ENCODE results near the gene UNC5C.

The UNC5C gene

DNA sequence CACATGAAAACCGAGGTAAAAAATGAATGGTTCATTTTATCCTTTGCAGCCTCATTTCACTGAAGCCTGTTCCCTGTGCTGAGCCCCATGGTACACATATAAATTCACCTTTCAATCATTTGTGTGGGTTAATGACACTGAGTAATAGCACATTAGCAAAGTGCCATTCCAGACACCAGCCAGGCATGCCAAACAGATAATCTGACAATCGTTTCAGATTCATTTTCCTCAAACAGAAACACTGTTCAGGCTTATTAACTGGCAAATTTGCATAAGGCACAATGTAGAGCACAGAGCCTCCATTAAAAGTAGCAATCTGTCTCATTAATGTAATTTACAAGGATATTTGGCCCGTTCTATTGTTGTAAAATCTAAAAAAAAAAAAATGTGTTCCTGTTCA lies 76.2 kb downstream of the UNC5C start:
- H3K4me3 ChIP-seq (ENCODE audit: low read length in 2 of 2) = no peak overlapping the region
- no peaks in the 10 kb centered on the region for H3K36me3 ChIP-seq (ENCODE audit: control insufficient read depth in 2 of 2, insufficient read depth in 2 of 2, low read length in 2 of 2)
- no peaks in the 10 kb centered on the region for H3K4me1 ChIP-seq (ENCODE audit: control insufficient read depth in 2 of 2, insufficient read depth in 2 of 2, low read length in 2 of 2)
- H3K9ac ChIP-seq (ENCODE audit: low read depth in 1 of 2, low read length in 2 of 2) = no peak overlapping the region
- H3K27ac ChIP-seq (ENCODE audit: low read depth in 2 of 2, low read length in 2 of 2) = no peak overlapping the region
- H3K9me3 ChIP-seq (ENCODE audit: control insufficient read depth in 2 of 2, low read length in 2 of 2) = no peaks in the 10 kb centered on the region
- H3K27me3 ChIP-seq (ENCODE audit: control insufficient read depth in 2 of 2, insufficient read depth in 2 of 2, low read length in 2 of 2) = no peaks in the 10 kb centered on the region

DNA sequence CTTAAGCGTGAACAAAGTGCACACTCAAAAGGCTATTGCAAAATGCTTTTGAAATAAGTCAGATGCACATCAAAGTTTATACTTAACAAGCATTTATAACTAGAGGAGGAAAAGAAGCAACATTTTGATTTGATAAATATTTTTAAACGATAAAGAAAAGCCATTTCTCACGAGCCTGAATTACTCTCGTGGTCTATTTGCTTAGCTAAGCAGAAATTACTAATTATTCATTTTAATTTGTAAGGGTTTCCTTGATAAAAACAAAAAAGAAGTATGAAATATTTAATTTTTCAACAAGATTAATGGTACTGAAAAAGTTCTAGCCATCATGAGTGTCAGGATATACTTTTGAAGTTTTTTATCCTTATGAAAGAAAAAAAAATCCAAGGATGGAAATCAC lies 78.2 kb downstream of the UNC5C start:
- Histone ChIP-seq H3K27me3 (ENCODE audit: control insufficient read depth in 2 of 2, insufficient read depth in 2 of 2, low read length in 2 of 2) (no peaks in the 10 kb centered on the region), H3K4me3 (ENCODE audit: low read length in 2 of 2) (no peak overlapping the region), H3K9ac (ENCODE audit: low read depth in 1 of 2, low read length in 2 of 2) (no peak overlapping the region), H3K27ac (ENCODE audit: low read depth in 2 of 2, low read length in 2 of 2) (no peak overlapping the region), H3K9me3 (ENCODE audit: control insufficient read depth in 2 of 2, low read length in 2 of 2) (no peaks in the 10 kb centered on the region), H3K36me3 (ENCODE audit: control insufficient read depth in 2 of 2, insufficient read depth in 2 of 2, low read length in 2 of 2) (no peaks in the 10 kb centered on the region), H3K4me1 (ENCODE audit: control insufficient read depth in 2 of 2, insufficient read depth in 2 of 2, low read length in 2 of 2) (no peaks in the 10 kb centered on the region)

DNA sequence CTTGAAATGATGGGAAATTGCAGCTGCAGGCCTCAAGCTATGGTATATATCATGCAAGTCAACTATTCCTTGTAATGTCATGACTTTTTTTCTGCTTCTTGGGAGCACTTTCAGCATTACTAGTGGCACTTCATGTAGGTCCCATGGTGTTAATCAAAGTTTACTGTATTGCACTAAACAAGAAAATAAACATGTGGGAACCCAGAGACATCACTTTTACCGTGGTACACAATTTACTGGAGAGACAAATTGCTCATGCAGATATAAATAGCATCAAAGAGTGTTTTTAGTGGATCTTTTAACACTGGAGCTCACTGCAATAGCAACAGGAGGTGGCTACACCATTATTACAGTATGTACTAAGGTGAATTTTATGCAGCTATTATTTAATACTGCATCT lies 79.2 kb downstream of the UNC5C start:
- no peaks in the 10 kb centered on the region for H3K36me3 ChIP-seq (ENCODE audit: control insufficient read depth in 2 of 2, insufficient read depth in 2 of 2, low read length in 2 of 2)
- H3K4me1 ChIP-seq (ENCODE audit: control insufficient read depth in 2 of 2, insufficient read depth in 2 of 2, low read length in 2 of 2) = no peaks in the 10 kb centered on the region
- no peaks in the 10 kb centered on the region for H3K27me3 ChIP-seq (ENCODE audit: control insufficient read depth in 2 of 2, insufficient read depth in 2 of 2, low read length in 2 of 2)
- no peak overlapping the region for H3K4me3 ChIP-seq (ENCODE audit: low read length in 2 of 2)
- no peak overlapping the region for H3K27ac ChIP-seq (ENCODE audit: low read depth in 2 of 2, low read length in 2 of 2)
- H3K9ac ChIP-seq (ENCODE audit: low read depth in 1 of 2, low read length in 2 of 2) = no peak overlapping the region
- H3K9me3 ChIP-seq (ENCODE audit: control insufficient read depth in 2 of 2, low read length in 2 of 2) = no peaks in the 10 kb centered on the region

DNA sequence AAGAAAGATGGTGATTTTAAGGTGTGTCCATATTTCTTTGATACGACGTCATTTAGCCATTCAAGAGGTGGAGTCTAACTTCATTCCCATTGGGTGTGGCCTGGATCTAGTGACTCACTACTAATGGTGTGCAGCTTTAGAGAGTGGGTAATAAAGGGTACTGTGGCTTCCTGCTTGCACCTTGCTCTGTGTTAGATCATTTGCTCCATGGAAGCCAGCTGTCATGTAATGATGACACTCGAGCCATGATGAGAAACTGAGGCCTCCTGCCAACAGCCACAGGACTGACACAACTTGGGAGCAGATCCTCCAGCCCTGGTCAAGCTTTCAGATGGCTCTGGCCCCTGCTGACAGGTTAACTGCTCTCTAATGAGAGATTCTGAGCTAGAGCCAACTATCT lies 82.0 kb downstream of the UNC5C start:
- no peaks in the 10 kb centered on the region for H3K27me3 ChIP-seq (ENCODE audit: control insufficient read depth in 2 of 2, insufficient read depth in 2 of 2, low read length in 2 of 2)
- no peak overlapping the region for H3K27ac ChIP-seq (ENCODE audit: low read depth in 2 of 2, low read length in 2 of 2)
- H3K9ac ChIP-seq (ENCODE audit: low read depth in 1 of 2, low read length in 2 of 2) = no peak overlapping the region
- H3K4me1 ChIP-seq (ENCODE audit: control insufficient read depth in 2 of 2, insufficient read depth in 2 of 2, low read length in 2 of 2) = no peaks in the 10 kb centered on the region
- no peak overlapping the region for H3K4me3 ChIP-seq (ENCODE audit: low read length in 2 of 2)
- no peaks in the 10 kb centered on the region for H3K36me3 ChIP-seq (ENCODE audit: control insufficient read depth in 2 of 2, insufficient read depth in 2 of 2, low read length in 2 of 2)
- no peaks in the 10 kb centered on the region for H3K9me3 ChIP-seq (ENCODE audit: control insufficient read depth in 2 of 2, low read length in 2 of 2)

DNA sequence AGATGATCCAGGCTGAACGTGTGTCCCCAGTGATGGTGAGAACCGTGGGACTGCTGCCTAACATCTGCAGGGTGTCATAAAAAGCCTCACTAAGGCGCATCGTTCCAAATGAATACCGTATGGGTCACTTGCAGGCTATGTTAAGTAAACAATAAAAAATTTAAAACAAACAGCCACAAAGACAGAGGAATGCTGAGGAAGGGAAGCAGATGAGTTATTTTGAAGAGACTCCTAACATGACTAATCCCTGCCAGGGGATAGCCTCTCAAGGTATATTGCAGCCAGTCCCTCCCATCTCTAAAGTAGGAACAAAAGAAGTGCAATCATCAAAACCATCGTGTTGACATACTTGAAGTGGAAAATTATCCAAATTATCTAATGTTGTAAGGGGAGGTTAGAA lies 83.8 kb downstream of the UNC5C start:
- Histone ChIP-seq H3K27ac (ENCODE audit: low read depth in 2 of 2, low read length in 2 of 2) (no peak overlapping the region), H3K4me3 (ENCODE audit: low read length in 2 of 2) (no peak overlapping the region), H3K36me3 (ENCODE audit: control insufficient read depth in 2 of 2, insufficient read depth in 2 of 2, low read length in 2 of 2) (no peaks in the 10 kb centered on the region), H3K9ac (ENCODE audit: low read depth in 1 of 2, low read length in 2 of 2) (no peak overlapping the region), H3K9me3 (ENCODE audit: control insufficient read depth in 2 of 2, low read length in 2 of 2) (no peaks in the 10 kb centered on the region), H3K4me1 (ENCODE audit: control insufficient read depth in 2 of 2, insufficient read depth in 2 of 2, low read length in 2 of 2) (no peaks in the 10 kb centered on the region), H3K27me3 (ENCODE audit: control insufficient read depth in 2 of 2, insufficient read depth in 2 of 2, low read length in 2 of 2) (no peaks in the 10 kb centered on the region)

DNA sequence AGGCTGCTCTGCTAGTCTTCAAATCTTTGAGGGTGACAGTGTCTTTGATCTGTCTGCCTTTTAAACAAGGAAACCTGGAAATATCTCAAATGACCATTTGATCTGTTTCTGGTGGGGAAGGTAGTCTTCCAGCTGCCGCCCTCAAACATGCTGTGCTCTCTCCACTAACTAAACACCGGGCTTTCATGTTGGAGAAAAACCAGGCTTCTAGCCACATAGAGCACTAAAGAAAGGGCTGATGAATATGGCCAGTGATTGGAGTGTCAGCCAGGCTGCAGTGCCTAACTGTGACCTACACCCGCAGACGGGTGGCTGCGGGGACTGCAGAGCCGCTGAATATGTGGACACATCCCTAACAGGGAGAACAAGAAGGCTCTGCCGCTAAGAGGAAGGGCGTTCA lies 85.9 kb downstream of the UNC5C start:
- Histone ChIP-seq H3K4me3 (ENCODE audit: low read length in 2 of 2) (no peak overlapping the region), H3K4me1 (ENCODE audit: control insufficient read depth in 2 of 2, insufficient read depth in 2 of 2, low read length in 2 of 2) (no peaks in the 10 kb centered on the region), H3K9me3 (ENCODE audit: control insufficient read depth in 2 of 2, low read length in 2 of 2) (no peaks in the 10 kb centered on the region), H3K36me3 (ENCODE audit: control insufficient read depth in 2 of 2, insufficient read depth in 2 of 2, low read length in 2 of 2) (no peaks in the 10 kb centered on the region), H3K27ac (ENCODE audit: low read depth in 2 of 2, low read length in 2 of 2) (no peak overlapping the region), H3K27me3 (ENCODE audit: control insufficient read depth in 2 of 2, insufficient read depth in 2 of 2, low read length in 2 of 2) (no peaks in the 10 kb centered on the region), H3K9ac (ENCODE audit: low read depth in 1 of 2, low read length in 2 of 2) (no peak overlapping the region)

DNA sequence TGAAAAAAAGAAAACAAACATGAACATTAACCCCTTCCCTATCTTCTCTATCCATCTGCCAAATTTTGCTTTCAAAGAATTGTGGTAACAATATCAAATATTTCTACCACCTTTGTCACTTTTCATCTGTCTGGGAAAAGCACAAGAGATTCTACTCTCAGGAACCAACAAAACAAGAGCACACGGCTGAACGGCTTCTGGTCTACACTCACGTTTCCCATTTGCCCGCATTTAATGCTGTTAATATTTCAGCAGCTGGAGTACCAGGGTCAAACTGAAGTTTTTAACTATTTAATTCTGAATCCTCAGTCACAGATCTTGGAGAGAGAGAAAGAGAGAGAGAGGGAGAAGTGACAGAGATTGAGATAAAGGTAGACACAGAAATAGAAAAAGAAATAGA lies 91.4 kb downstream of the UNC5C start:
- H3K27ac ChIP-seq (ENCODE audit: low read depth in 2 of 2, low read length in 2 of 2) = no peak overlapping the region
- H3K4me3 ChIP-seq (ENCODE audit: low read length in 2 of 2) = no peak overlapping the region
- H3K36me3 ChIP-seq (ENCODE audit: control insufficient read depth in 2 of 2, insufficient read depth in 2 of 2, low read length in 2 of 2) = no peaks in the 10 kb centered on the region
- H3K9me3 ChIP-seq (ENCODE audit: control insufficient read depth in 2 of 2, low read length in 2 of 2) = no peaks in the 10 kb centered on the region
- no peak overlapping the region for H3K9ac ChIP-seq (ENCODE audit: low read depth in 1 of 2, low read length in 2 of 2)
- no peaks in the 10 kb centered on the region for H3K4me1 ChIP-seq (ENCODE audit: control insufficient read depth in 2 of 2, insufficient read depth in 2 of 2, low read length in 2 of 2)
- H3K27me3 ChIP-seq (ENCODE audit: control insufficient read depth in 2 of 2, insufficient read depth in 2 of 2, low read length in 2 of 2) = no peaks in the 10 kb centered on the region

DNA sequence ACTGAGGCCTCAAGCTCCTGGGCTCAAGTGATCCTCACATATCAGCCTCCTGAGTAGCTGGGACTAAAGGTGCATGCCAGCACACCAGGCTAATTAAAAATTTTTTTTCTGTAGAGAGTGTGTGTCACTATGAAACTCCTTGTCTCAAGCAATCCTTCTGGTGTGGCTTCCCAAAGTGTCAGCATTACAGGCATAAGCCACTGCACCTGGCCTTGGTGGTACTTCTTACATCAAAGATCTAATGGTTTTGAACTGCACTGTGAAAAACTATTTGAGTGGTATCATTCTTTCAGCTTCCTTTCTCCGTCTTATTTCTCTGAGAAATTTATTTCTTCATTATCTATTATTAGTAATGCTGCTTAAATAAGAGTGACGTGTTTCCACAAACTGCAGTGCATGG lies 98.5 kb downstream of the UNC5C start:
- no peaks in the 10 kb centered on the region for H3K27me3 ChIP-seq (ENCODE audit: control insufficient read depth in 2 of 2, insufficient read depth in 2 of 2, low read length in 2 of 2)
- no peaks in the 10 kb centered on the region for H3K9me3 ChIP-seq (ENCODE audit: control insufficient read depth in 2 of 2, low read length in 2 of 2)
- H3K36me3 ChIP-seq (ENCODE audit: control insufficient read depth in 2 of 2, insufficient read depth in 2 of 2, low read length in 2 of 2) = no peaks in the 10 kb centered on the region
- H3K4me3 ChIP-seq (ENCODE audit: low read length in 2 of 2) = no peak overlapping the region
- no peak overlapping the region for H3K9ac ChIP-seq (ENCODE audit: low read depth in 1 of 2, low read length in 2 of 2)
- no peak overlapping the region for H3K27ac ChIP-seq (ENCODE audit: low read depth in 2 of 2, low read length in 2 of 2)
- no peaks in the 10 kb centered on the region for H3K4me1 ChIP-seq (ENCODE audit: control insufficient read depth in 2 of 2, insufficient read depth in 2 of 2, low read length in 2 of 2)

DNA sequence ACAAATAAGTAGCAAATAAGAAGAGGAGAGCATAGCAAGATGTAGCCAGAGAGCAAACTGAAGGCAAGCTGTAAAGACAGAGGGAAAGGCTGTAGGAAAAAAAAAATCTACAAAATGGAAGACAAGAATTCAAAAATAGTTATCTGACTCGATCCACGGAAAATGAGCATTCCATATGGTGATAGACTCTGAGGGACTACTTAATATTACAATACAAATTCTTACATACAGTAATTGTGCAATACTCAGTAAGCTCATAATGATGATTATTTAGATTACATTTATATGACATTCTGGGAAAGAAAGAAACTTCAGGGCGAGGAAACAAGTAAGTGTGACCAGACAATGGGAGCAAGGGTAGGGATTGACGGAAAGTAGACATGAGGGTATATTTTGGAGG lies 102.6 kb downstream of the UNC5C start:
- Histone ChIP-seq H3K4me1 (ENCODE audit: control insufficient read depth in 2 of 2, insufficient read depth in 2 of 2, low read length in 2 of 2) (no peaks in the 10 kb centered on the region), H3K9me3 (ENCODE audit: control insufficient read depth in 2 of 2, low read length in 2 of 2) (no peaks in the 10 kb centered on the region), H3K27ac (ENCODE audit: low read depth in 2 of 2, low read length in 2 of 2) (no peak overlapping the region), H3K36me3 (ENCODE audit: control insufficient read depth in 2 of 2, insufficient read depth in 2 of 2, low read length in 2 of 2) (no peaks in the 10 kb centered on the region), H3K9ac (ENCODE audit: low read depth in 1 of 2, low read length in 2 of 2) (no peak overlapping the region), H3K27me3 (ENCODE audit: control insufficient read depth in 2 of 2, insufficient read depth in 2 of 2, low read length in 2 of 2) (no peaks in the 10 kb centered on the region), H3K4me3 (ENCODE audit: low read length in 2 of 2) (no peak overlapping the region)

DNA sequence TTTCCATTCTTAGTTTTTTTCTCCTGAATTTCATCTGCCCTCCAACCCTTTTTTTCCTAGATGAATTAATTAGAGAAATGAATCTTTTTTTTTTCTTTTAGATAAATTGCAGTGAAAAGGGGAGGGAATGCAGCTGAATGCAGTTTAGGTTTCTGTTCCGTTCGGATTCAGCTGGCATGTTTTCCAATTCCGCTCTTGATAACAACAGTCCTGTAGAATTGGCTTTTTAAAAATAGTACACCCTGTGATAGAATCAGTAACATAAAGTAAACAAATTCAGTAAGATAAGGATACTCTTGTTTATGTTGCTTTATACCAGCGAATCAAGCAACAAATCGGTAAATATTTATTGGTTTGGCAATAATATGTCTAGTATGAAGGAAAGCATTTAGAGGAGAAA lies 103.5 kb downstream of the UNC5C start:
- H3K4me3 ChIP-seq (ENCODE audit: low read length in 2 of 2) = no peak overlapping the region
- H3K27me3 ChIP-seq (ENCODE audit: control insufficient read depth in 2 of 2, insufficient read depth in 2 of 2, low read length in 2 of 2) = no peaks in the 10 kb centered on the region
- no peak overlapping the region for H3K9ac ChIP-seq (ENCODE audit: low read depth in 1 of 2, low read length in 2 of 2)
- H3K4me1 ChIP-seq (ENCODE audit: control insufficient read depth in 2 of 2, insufficient read depth in 2 of 2, low read length in 2 of 2) = no peaks in the 10 kb centered on the region
- H3K27ac ChIP-seq (ENCODE audit: low read depth in 2 of 2, low read length in 2 of 2) = no peak overlapping the region
- no peaks in the 10 kb centered on the region for H3K9me3 ChIP-seq (ENCODE audit: control insufficient read depth in 2 of 2, low read length in 2 of 2)
- no peaks in the 10 kb centered on the region for H3K36me3 ChIP-seq (ENCODE audit: control insufficient read depth in 2 of 2, insufficient read depth in 2 of 2, low read length in 2 of 2)

DNA sequence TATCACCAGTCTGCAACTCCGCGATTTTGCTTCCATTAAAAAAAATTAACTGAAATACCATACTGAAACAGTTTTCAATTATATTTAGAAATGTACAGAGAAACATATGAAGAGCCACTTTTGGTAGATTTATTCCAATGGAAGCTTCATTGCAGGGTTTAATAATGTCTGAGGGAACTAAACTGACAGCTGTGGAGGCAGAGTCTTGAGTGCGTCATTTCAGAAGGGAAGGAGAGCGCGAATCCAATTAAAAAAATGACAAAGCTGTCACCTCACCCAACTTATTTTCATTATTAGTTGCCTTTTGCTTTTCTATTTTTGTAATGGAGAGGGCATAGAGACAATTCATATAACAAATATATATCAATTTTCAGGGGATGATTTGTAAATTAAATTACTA lies 104.0 kb downstream of the UNC5C start:
- H3K9ac ChIP-seq (ENCODE audit: low read depth in 1 of 2, low read length in 2 of 2) = no peak overlapping the region
- no peaks in the 10 kb centered on the region for H3K4me1 ChIP-seq (ENCODE audit: control insufficient read depth in 2 of 2, insufficient read depth in 2 of 2, low read length in 2 of 2)
- H3K36me3 ChIP-seq (ENCODE audit: control insufficient read depth in 2 of 2, insufficient read depth in 2 of 2, low read length in 2 of 2) = no peaks in the 10 kb centered on the region

More for the DNA sequence above, 104.0 kb downstream of the UNC5C start:
- H3K9me3 ChIP-seq (ENCODE audit: control insufficient read depth in 2 of 2, low read length in 2 of 2) = no peaks in the 10 kb centered on the region
- H3K27me3 ChIP-seq (ENCODE audit: control insufficient read depth in 2 of 2, insufficient read depth in 2 of 2, low read length in 2 of 2) = no peaks in the 10 kb centered on the region
- H3K4me3 ChIP-seq (ENCODE audit: low read length in 2 of 2) = no peak overlapping the region
- no peak overlapping the region for H3K27ac ChIP-seq (ENCODE audit: low read depth in 2 of 2, low read length in 2 of 2)

Data from mucosa of rectum (tissue), 2 donors.